HCT116 (cell line): ENCODE data around the gene ENOPH1. TPM values are rescaled to one million over a fixed set of nuclear protein-coding genes. Genes with fewer than 3 reads are reported as not detected.

Source experiments
- ATAC-seq: fragments of 200-7000 bp; cut with Tn5 transposase; 2 replicates; pipeline ENCODE4 v1.9.1; 2020; ENCODE audit warnings: mild to moderate bottlenecking, moderate library complexity
- BruUV-seq: library from RNA; stranded (reverse); fragments of 400-500 nt; replicated peaks from 2 replicates; lab custom pipeline; 2021; lab: Mats Ljungman, UMichigan
- CTCF ChIA-PET: fragments of 300-600 bp; sonication (Branson Sonifier 250); formaldehyde crosslinking; loops from one replicate; lab custom pipeline; 2021; ENCODE audit warnings: antibody characterized with exemption; lab: Charles Lee
- POLR2A ChIA-PET: fragments of 300-600, 350-600 bp; sonication (Branson Sonifier 250); formaldehyde crosslinking; loops from one replicate; lab custom pipeline; 2021; ENCODE audit warnings: antibody characterized with exemption; lab: Charles Lee
- RAD21 ChIA-PET, 2 experiments: fragments of 300-600 bp; sonication (Branson Sonifier 250); formaldehyde crosslinking; loops; one replicate each; lab custom pipeline; 2023; ENCODE audit warnings: low total read pairs in 2 of 2; ENCODE audit not compliant: uncharacterized antibody in 2 of 2, unreplicated experiment in 2 of 2, low non-redundant PET in 1 of 2; lab: Charles Lee
- DNase-seq: peaks from one replicate; pipeline ENCODE4 v3.0.0-alpha.2; 2010; ENCODE audit warnings: low read depth, low spot score
- H2AFZ ChIP-seq: fragments of 200-600 bp; shearing (Covaris generic), sonication (generic); 2 replicates; pipeline ENCODE4 v1.6.1; 2017; ENCODE audit warnings: low read depth, mixed run types, mixed read lengths, antibody characterized with exemption, low read length; ENCODE audit not compliant: poor library complexity, severe bottlenecking
- H3K27ac ChIP-seq: 2 replicates; pipeline ENCODE4 v1.5.1; 2012; ENCODE audit warnings: low read depth, low read length
- H3K27me3 ChIP-seq: fragments of 200-600 bp; sonication (generic); 2 replicates; pipeline ENCODE4 v1.6.1; 2016; ENCODE audit warnings: mixed run types, low read length, mixed read lengths; ENCODE audit not compliant: insufficient read depth
- H3K36me3 ChIP-seq, 2 experiments: fragments of 200-500 bp in 1 of 2; fragments of 200-600 bp in 1 of 2; sonication (Bioruptor generic) in 1 of 2; sonication (generic) in 1 of 2; 2 replicates each; pipeline versions ENCODE4 v1.5.1 to v1.6.1; 2014 to 2016; ENCODE audit warnings: low read length in 2 of 2, inconsistent platforms in 1 of 2, mixed read lengths in 1 of 2, mixed run types in 1 of 2; ENCODE audit not compliant: insufficient read depth in 2 of 2, control insufficient read depth in 1 of 2
- H3K4me1 ChIP-seq, 2 experiments: fragments of 200-600 bp in 1 of 2; sonication (generic) in 1 of 2; 2 replicates each; pipeline versions ENCODE4 v1.5.1 to v1.6.1; 2012 to 2017; ENCODE audit warnings: low read length in 2 of 2, inconsistent platforms in 1 of 2, mild to moderate bottlenecking in 1 of 2, mixed read lengths in 1 of 2, mixed run types in 1 of 2, moderate library complexity in 1 of 2; ENCODE audit not compliant: insufficient read depth in 2 of 2, control insufficient read depth in 1 of 2
- H3K4me2 ChIP-seq: fragments of 200-600 bp; sonication (generic); 2 replicates; pipeline ENCODE4 v1.6.1; 2017; ENCODE audit warnings: mixed run types, low read length, mixed read lengths
- H3K4me3 ChIP-seq, 2 experiments: fragments of 200-600 bp in 1 of 2; sonication (generic) in 1 of 2; replicated peaks in 1 of 2; 2 replicates each; pipeline ENCODE4 v1.5.1; 2011 to 2016; ENCODE audit warnings: low read length in 2 of 2, control low read depth in 1 of 2, low read depth in 1 of 2, mild to moderate bottlenecking in 1 of 2, mixed read lengths in 1 of 2, mixed run types in 1 of 2
- H3K79me2 ChIP-seq: fragments of 200-600 bp; sonication (generic); 2 replicates; pipeline ENCODE4 v1.6.1; 2017; ENCODE audit warnings: mild to moderate bottlenecking, mixed run types, low read length, moderate library complexity, mixed read lengths; ENCODE audit not compliant: insufficient read depth
- H3K9ac ChIP-seq: fragments of 200-600 bp; sonication (generic); 2 replicates; pipeline ENCODE4 v1.6.1; 2016; ENCODE audit warnings: low read length, mixed read lengths
- H3K9me2 ChIP-seq: fragments of 200-600 bp; sonication (generic), shearing (Covaris generic); 2 replicates; pipeline ENCODE4 v1.6.1; 2017; ENCODE audit warnings: mixed run types, mild to moderate bottlenecking, moderate library complexity; ENCODE audit not compliant: insufficient read depth
- H3K9me3 ChIP-seq, 2 experiments: fragments of 200-500 bp in 1 of 2; fragments of 200-600 bp in 1 of 2; sonication (Bioruptor generic) in 1 of 2; sonication (generic) in 1 of 2; 2 replicates each; pipeline ENCODE4 v1.6.1; 2014 to 2017; ENCODE audit warnings: low read length in 2 of 2, mixed read lengths in 2 of 2, inconsistent platforms in 1 of 2, low read depth in 1 of 2, mild to moderate bottlenecking in 1 of 2, mixed run types in 1 of 2, moderate library complexity in 1 of 2; ENCODE audit not compliant: control insufficient read depth in 1 of 2, insufficient read depth in 1 of 2
- H4K20me1 ChIP-seq: fragments of 200-600 bp; sonication (generic), shearing (Covaris generic); 2 replicates; pipeline ENCODE4 v1.6.1; 2017; ENCODE audit warnings: mixed run types, mild to moderate bottlenecking, moderate library complexity; ENCODE audit not compliant: insufficient read depth
- ELF1 ChIP-seq: IDR thresholded peaks from 2 replicates; pipeline ENCODE4 v1.6.1; 2012; ENCODE audit warnings: low read depth, borderline replicate concordance
- FOSL1 ChIP-seq: IDR thresholded peaks from 2 replicates; pipeline ENCODE4 v1.6.1; 2012; ENCODE audit warnings: low read depth
- JUND ChIP-seq: IDR thresholded peaks from 2 replicates; pipeline ENCODE4 v1.6.1; 2012
- POLR2A ChIP-seq: IDR thresholded peaks from 2 replicates; pipeline ENCODE4 v1.7.0; 2011; ENCODE audit warnings: borderline replicate concordance; ENCODE audit not compliant: insufficient read depth, insufficient read length; ENCODE audit errors: extremely low read depth
- RAD21 ChIP-seq: IDR thresholded peaks from 2 replicates; pipeline ENCODE4 v1.6.1; 2012; ENCODE audit warnings: low read depth, mild to moderate bottlenecking
- SIN3A ChIP-seq: IDR thresholded peaks from 2 replicates; pipeline ENCODE4 v1.6.1; 2012; ENCODE audit warnings: low read depth
- SP1 ChIP-seq: IDR thresholded peaks from 2 replicates; pipeline ENCODE4 v1.6.1; 2012; ENCODE audit warnings: low read depth
- TCF7L2 ChIP-seq: IDR thresholded peaks from 2 replicates; pipeline ENCODE4 v1.7.0; 2011; ENCODE audit warnings: borderline replicate concordance, inconsistent platforms; ENCODE audit not compliant: insufficient read depth, insufficient read length; ENCODE audit errors: extremely low read depth
- YY1 ChIP-seq: IDR thresholded peaks from 2 replicates; pipeline ENCODE4 v1.6.1; 2011; ENCODE audit warnings: low read length, low read depth, moderate library complexity, mild to moderate bottlenecking; ENCODE audit not compliant: insufficient replicate concordance; ENCODE audit errors: extremely low read depth
- ZFX ChIP-seq: fragments of 450-650 bp; IDR thresholded peaks from 2 replicates; pipeline ENCODE4 v1.6.1; 2017
- intact Hi-C: fragments of 100-400 bp; cut with micrococcal nuclease; formaldehyde crosslinking; loops from 2 replicates; pipeline ENCODE4 v1.10.0; 2022
- total RNA-seq: library from RNA; stranded (reverse); gene quantifications from one replicate; pipeline ENCODE4 v1.2.1, GENCODE V29; 2021; ENCODE audit not compliant: unreplicated experiment
- TF ChIP-seq, protein P1 (sequence below): IDR thresholded peaks from 2 replicates; pipeline ENCODE4 v1.6.1; 2011; ENCODE audit warnings: mild to moderate bottlenecking, low read length, moderate library complexity; ENCODE audit not compliant: insufficient replicate concordance; ENCODE audit errors: extremely low read depth
- TF ChIP-seq, protein P2 (sequence below), 3 experiments: fragments of 200-600 bp in 1 of 3; sonication (generic) in 1 of 3; IDR thresholded peaks in 2 of 3; conservative IDR thresholded peaks in 1 of 3; 2 replicates each; pipeline ENCODE4 v1.5.1; 2012 to 2017; ENCODE audit warnings: low read depth in 2 of 3, low read length in 2 of 3, antibody characterized with exemption in 1 of 3, borderline replicate concordance in 1 of 3, control low read depth in 1 of 3, mild to moderate bottlenecking in 1 of 3, mixed read lengths in 1 of 3, mixed run types in 1 of 3, moderate library complexity in 1 of 3; ENCODE audit not compliant: insufficient read depth in 1 of 3
- TF ChIP-seq, protein P3 (sequence below): IDR thresholded peaks from 2 replicates; pipeline ENCODE4 v1.6.1; 2012

ENOPH1 gene
- total RNA-seq, 1 experiment from 2014 or later: 53.4 TPM

- TF ChIP-seq, protein P1, sequence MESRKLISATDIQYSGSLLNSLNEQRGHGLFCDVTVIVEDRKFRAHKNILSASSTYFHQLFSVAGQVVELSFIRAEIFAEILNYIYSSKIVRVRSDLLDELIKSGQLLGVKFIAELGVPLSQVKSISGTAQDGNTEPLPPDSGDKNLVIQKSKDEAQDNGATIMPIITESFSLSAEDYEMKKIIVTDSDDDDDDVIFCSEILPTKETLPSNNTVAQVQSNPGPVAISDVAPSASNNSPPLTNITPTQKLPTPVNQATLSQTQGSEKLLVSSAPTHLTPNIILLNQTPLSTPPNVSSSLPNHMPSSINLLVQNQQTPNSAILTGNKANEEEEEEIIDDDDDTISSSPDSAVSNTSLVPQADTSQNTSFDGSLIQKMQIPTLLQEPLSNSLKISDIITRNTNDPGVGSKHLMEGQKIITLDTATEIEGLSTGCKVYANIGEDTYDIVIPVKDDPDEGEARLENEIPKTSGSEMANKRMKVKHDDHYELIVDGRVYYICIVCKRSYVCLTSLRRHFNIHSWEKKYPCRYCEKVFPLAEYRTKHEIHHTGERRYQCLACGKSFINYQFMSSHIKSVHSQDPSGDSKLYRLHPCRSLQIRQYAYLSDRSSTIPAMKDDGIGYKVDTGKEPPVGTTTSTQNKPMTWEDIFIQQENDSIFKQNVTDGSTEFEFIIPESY: no peak
These were observed 65.3 kb downstream of the ENOPH1 start (continued) for GRCh38 chr4:82495666-82496065.

- ChIA-PET POLR2A (no interaction called here), CTCF (no interaction called here), RAD21 (no interaction called here)
- Histone ChIP-seq H4K20me1 (no peaks in the 10 kb centered on the region), H3K27me3 (no peaks in the 10 kb centered on the region), H3K4me2 (no peak overlapping the region), H3K9ac (no peak overlapping the region), H3K36me3 (no peaks in the 10 kb centered on the region), H2AFZ (no peak overlapping the region), H3K9me3 (no peaks in the 10 kb centered on the region), H3K4me1 (no peaks in the 10 kb centered on the region), H3K27ac (no peak overlapping the region), H3K9me2 (no peaks in the 10 kb centered on the region), H3K79me2 (no peaks in the 10 kb centered on the region), H3K4me3 (no peak overlapping the region)
- no peak for ATAC-seq
- BruUV-seq: no TSS peak
- DNase-seq: no peak
- intact Hi-C loops: no loop called here
- TF ChIP-seq SIN3A: no peak
- no peak for TF ChIP-seq RAD21
- TF ChIP-seq, protein P2, sequence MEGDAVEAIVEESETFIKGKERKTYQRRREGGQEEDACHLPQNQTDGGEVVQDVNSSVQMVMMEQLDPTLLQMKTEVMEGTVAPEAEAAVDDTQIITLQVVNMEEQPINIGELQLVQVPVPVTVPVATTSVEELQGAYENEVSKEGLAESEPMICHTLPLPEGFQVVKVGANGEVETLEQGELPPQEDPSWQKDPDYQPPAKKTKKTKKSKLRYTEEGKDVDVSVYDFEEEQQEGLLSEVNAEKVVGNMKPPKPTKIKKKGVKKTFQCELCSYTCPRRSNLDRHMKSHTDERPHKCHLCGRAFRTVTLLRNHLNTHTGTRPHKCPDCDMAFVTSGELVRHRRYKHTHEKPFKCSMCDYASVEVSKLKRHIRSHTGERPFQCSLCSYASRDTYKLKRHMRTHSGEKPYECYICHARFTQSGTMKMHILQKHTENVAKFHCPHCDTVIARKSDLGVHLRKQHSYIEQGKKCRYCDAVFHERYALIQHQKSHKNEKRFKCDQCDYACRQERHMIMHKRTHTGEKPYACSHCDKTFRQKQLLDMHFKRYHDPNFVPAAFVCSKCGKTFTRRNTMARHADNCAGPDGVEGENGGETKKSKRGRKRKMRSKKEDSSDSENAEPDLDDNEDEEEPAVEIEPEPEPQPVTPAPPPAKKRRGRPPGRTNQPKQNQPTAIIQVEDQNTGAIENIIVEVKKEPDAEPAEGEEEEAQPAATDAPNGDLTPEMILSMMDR (IDR thresholded peaks at IDR 0.05 in 2 of 3, conservative IDR thresholded peaks at IDR 0.05 in 1 of 3; ENCODE audit: borderline replicate concordance in 1 of 3, insufficient read depth in 1 of 3, low read depth in 2 of 3, low read length in 2 of 3): no peak
- TF ChIP-seq JUND: no peak
- TF ChIP-seq YY1: no peak
- TF ChIP-seq POLR2A: no peak
- no peak for TF ChIP-seq SP1
- no peak for TF ChIP-seq ELF1
- no peak for TF ChIP-seq ZFX
- no peak for TF ChIP-seq TCF7L2
- TF ChIP-seq, protein P3, sequence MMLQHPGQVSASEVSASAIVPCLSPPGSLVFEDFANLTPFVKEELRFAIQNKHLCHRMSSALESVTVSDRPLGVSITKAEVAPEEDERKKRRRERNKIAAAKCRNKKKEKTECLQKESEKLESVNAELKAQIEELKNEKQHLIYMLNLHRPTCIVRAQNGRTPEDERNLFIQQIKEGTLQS: no peak
- TF ChIP-seq FOSL1: no peak
These were observed 66.0 kb downstream of the ENOPH1 start for GRCh38 chr4:82496349-82496748.
